IMR-90 (cell line): Measurements from ENCODE around the gene STARD13. TPM values are rescaled to one million over a fixed set of nuclear protein-coding genes. Genes with fewer than 3 reads are reported as not detected.
A peak's percentile ranks its signal among the peaks of the same experiment; 100 is the strongest.

Source experiments
- ATAC-seq: fragments of 200-7000 bp; cut with Tn5 transposase; 2 replicates; pipeline ENCODE4 v1.9.1; 2020; ENCODE audit warnings: low read depth, mild to moderate bottlenecking, moderate library complexity
- BruUV-seq: library from RNA; stranded (reverse); fragments of 400-500 nt; replicated peaks from 2 replicates; lab custom pipeline; 2021; lab: Mats Ljungman, UMichigan
- CTCF ChIA-PET: fragments of 300-600 bp; formaldehyde crosslinking; extraction: SDS; loops from one replicate; lab custom pipeline; 2021; ENCODE audit warnings: antibody characterized with exemption; lab: Yijun Ruan, JAX
- POLR2A ChIA-PET: fragments of 300-600 bp; sonication (Branson Sonifier 250); formaldehyde crosslinking; loops from one replicate; lab custom pipeline; 2022; ENCODE audit warnings: antibody characterized with exemption; ENCODE audit not compliant: unreplicated experiment; lab: Charles Lee
- DNase-seq: peaks from one replicate; pipeline ENCODE4 v3.0.0; 2013
- H2AFZ ChIP-seq: replicated peaks from 2 replicates; pipeline ENCODE3; 2013; ENCODE audit warnings: low read length, mild to moderate bottlenecking; ENCODE audit not compliant: poor library complexity
- H2AK5ac ChIP-seq: 2 replicates; pipeline ENCODE4 v1.6.1; 2013; ENCODE audit warnings: low read depth, low read length, inconsistent platforms
- H2AK9ac ChIP-seq: replicated peaks from 2 replicates; pipeline ENCODE3; 2013; ENCODE audit warnings: mild to moderate bottlenecking, low read depth, low read length, moderate library complexity; ENCODE audit not compliant: poor library complexity
- H2BK120ac ChIP-seq: 2 replicates; pipeline ENCODE4 v1.6.1; 2013; ENCODE audit warnings: low read depth, low read length, inconsistent platforms
- H2BK15ac ChIP-seq: 3 replicates; pipeline ENCODE4 v1.6.1; 2013; ENCODE audit warnings: low read depth, low read length, inconsistent platforms
- H2BK20ac ChIP-seq: 2 replicates; pipeline ENCODE4 v1.6.1; 2013; ENCODE audit warnings: low read depth, mild to moderate bottlenecking, inconsistent platforms, low read length, moderate library complexity
- H2BK5ac ChIP-seq: 2 replicates; pipeline ENCODE4 v1.6.1; 2013; ENCODE audit warnings: mild to moderate bottlenecking, low read depth, low read length, inconsistent platforms; ENCODE audit not compliant: poor library complexity, severe bottlenecking
- H3K14ac ChIP-seq: replicated peaks from 2 replicates; pipeline ENCODE4 v1.6.1; 2013; ENCODE audit warnings: low read depth, low read length, inconsistent platforms
- H3K18ac ChIP-seq: 2 replicates; pipeline ENCODE4 v1.6.1; 2013; ENCODE audit warnings: low read depth, low read length, control low read depth
- H3K23ac ChIP-seq: 2 replicates; pipeline ENCODE4 v1.6.1; 2013; ENCODE audit warnings: low read depth, low read length, inconsistent platforms
- H3K27ac ChIP-seq: 2 replicates; pipeline ENCODE4 v1.5.1; 2013; ENCODE audit warnings: mild to moderate bottlenecking, control low read depth, low read length; ENCODE audit not compliant: insufficient read depth
- H3K27me3 ChIP-seq: 2 replicates; pipeline ENCODE4 v1.6.1; 2013; ENCODE audit warnings: low read length; ENCODE audit not compliant: control insufficient read depth, insufficient read depth
- H3K36me3 ChIP-seq: 2 replicates; pipeline ENCODE4 v1.6.1; 2013; ENCODE audit warnings: low read length, mixed read lengths; ENCODE audit not compliant: control insufficient read depth, insufficient read depth
- H3K4ac ChIP-seq: 2 replicates; pipeline ENCODE4 v1.6.1; 2013; ENCODE audit warnings: low read depth, low read length, inconsistent platforms
- H3K4me1 ChIP-seq: 2 replicates; pipeline ENCODE4 v1.6.1; 2013; ENCODE audit warnings: low read length, mixed read lengths; ENCODE audit not compliant: control insufficient read depth, insufficient read depth
- H3K4me2 ChIP-seq: 2 replicates; pipeline ENCODE4 v1.6.1; 2013; ENCODE audit warnings: low read depth, mild to moderate bottlenecking, control low read depth, low read length, moderate library complexity
- H3K4me3 ChIP-seq: 2 replicates; pipeline ENCODE4 v1.5.1; 2013; ENCODE audit warnings: low read depth, mild to moderate bottlenecking, control low read depth, low read length, moderate library complexity; ENCODE audit not compliant: insufficient read depth
- H3K56ac ChIP-seq: 2 replicates; pipeline ENCODE4 v1.6.1; 2013; ENCODE audit warnings: low read length, inconsistent platforms; ENCODE audit not compliant: insufficient read depth; ENCODE audit errors: extremely low read depth
- H3K79me1 ChIP-seq, 2 experiments: 2 replicates each; pipeline ENCODE4 v1.6.1; 2013; ENCODE audit warnings: low read length in 2 of 2, inconsistent platforms in 1 of 2, low read depth in 1 of 2
- H3K9ac ChIP-seq: 2 replicates; pipeline ENCODE4 v1.6.1; 2013; ENCODE audit warnings: low read depth, low read length, control low read depth
- H3K9me1 ChIP-seq: 2 replicates; pipeline ENCODE4 v1.6.1; 2013; ENCODE audit warnings: low read length, inconsistent platforms; ENCODE audit not compliant: insufficient read depth
- H3K9me3 ChIP-seq: 2 replicates; pipeline ENCODE4 v1.6.1; 2013; ENCODE audit warnings: low read length; ENCODE audit not compliant: control insufficient read depth, insufficient read depth
- H4K20me1 ChIP-seq: 2 replicates; pipeline ENCODE4 v1.6.1; 2013; ENCODE audit warnings: low read length, inconsistent platforms; ENCODE audit not compliant: insufficient read depth
- H4K5ac ChIP-seq: 2 replicates; pipeline ENCODE4 v1.6.1; 2013; ENCODE audit warnings: mild to moderate bottlenecking, low read depth, low read length, control low read depth
- H4K8ac ChIP-seq, 2 experiments: 2 replicates each; pipeline ENCODE4 v1.6.1; 2013; ENCODE audit warnings: low read depth in 2 of 2, low read length in 2 of 2, control low read depth in 1 of 2, inconsistent platforms in 1 of 2
- H4K91ac ChIP-seq: 2 replicates; pipeline ENCODE4 v1.6.1; 2013; ENCODE audit warnings: low read depth, low read length, inconsistent platforms; ENCODE audit not compliant: insufficient read depth
- BHLHE40 ChIP-seq: fragments of 150-350 bp; IDR thresholded peaks from 2 replicates; pipeline ENCODE4 v1.6.1; 2016; ENCODE audit warnings: mild to moderate bottlenecking, low read depth, low read length
- CEBPB ChIP-seq: IDR thresholded peaks from 2 replicates; pipeline ENCODE4 v1.6.1; 2012; ENCODE audit warnings: low read depth, low read length, improper control_type of control experiment
- CHD1 ChIP-seq: IDR thresholded peaks from 2 replicates; pipeline ENCODE4 v1.6.1; 2012; ENCODE audit warnings: low read depth, low read length, improper control_type of control experiment
- MAZ ChIP-seq: IDR thresholded peaks from 2 replicates; pipeline ENCODE4 v1.6.1; 2012; ENCODE audit warnings: low read depth, mild to moderate bottlenecking, low read length, improper control_type of control experiment, moderate library complexity, borderline replicate concordance
- MXI1 ChIP-seq: IDR thresholded peaks from 2 replicates; pipeline ENCODE4 v1.6.1; 2012; ENCODE audit warnings: low read depth, mild to moderate bottlenecking, low read length, moderate library complexity, borderline replicate concordance
- NFE2L2 ChIP-seq: fragments of 150-350 bp; IDR thresholded peaks from 2 replicates; pipeline ENCODE4 v1.6.1; 2016; ENCODE audit warnings: low read depth, mild to moderate bottlenecking, low read length
- POLR2A ChIP-seq: IDR thresholded peaks from 2 replicates; pipeline ENCODE4 v1.6.1; 2012; ENCODE audit warnings: mild to moderate bottlenecking, low read depth, low read length
- RAD21 ChIP-seq: IDR thresholded peaks from 2 replicates; pipeline ENCODE4 v1.6.1; 2012; ENCODE audit warnings: low read length, improper control_type of control experiment
- RCOR1 ChIP-seq: IDR thresholded peaks from 2 replicates; pipeline ENCODE4 v1.6.1; 2012; ENCODE audit warnings: mild to moderate bottlenecking, low read length, improper control_type of control experiment; ENCODE audit not compliant: insufficient replicate concordance
- RFX5 ChIP-seq: IDR thresholded peaks from 2 replicates; pipeline ENCODE4 v1.8.0; 2012; ENCODE audit warnings: low read depth, mild to moderate bottlenecking, low read length, moderate library complexity
- SMC3 ChIP-seq: fragments of 150-350 bp; IDR thresholded peaks from 2 replicates; pipeline ENCODE4 v1.6.1; 2016; ENCODE audit warnings: low read depth, mild to moderate bottlenecking, antibody characterized with exemption, low read length, moderate library complexity
- WGBS, 2 experiments: methylation state at CpG; one replicate each; pipeline versions ENCODE4 v1.1.5 to v1.1.7; 2013; ENCODE audit warnings: missing lambda C conversion rate in 2 of 2; ENCODE audit not compliant: insufficient read length in 1 of 2; ENCODE audit errors: extremely low coverage in 2 of 2; 5-methylcytosine and 5-hydroxymethylcytosine counted together
- dilution Hi-C: fragments of 300-500 bp; cut with HindIII; formaldehyde crosslinking; loops from one replicate; pipeline ENCODE4 v1.14.3; 2018; ENCODE audit warnings: low sequenced_read_pairs; ENCODE audit not compliant: unreplicated experiment
- in situ Hi-C: fragments of 300-500 bp; cut with MboI; formaldehyde crosslinking; loops from 3 replicates; pipeline ENCODE4 v1.14.3; 2019; ENCODE audit warnings: low sequenced_read_pairs, inconsistent platforms, mixed read lengths
- intact Hi-C: fragments of 100-400 bp; cut with micrococcal nuclease; formaldehyde crosslinking; loops from 2 replicates; pipeline ENCODE4 v1.10.0; 2022
- polyA plus RNA-seq, 3 experiments: library from polyadenylated mRNA; depleted of rRNA; stranded (reverse); fragments of >200 nt; gene quantifications; 2 replicates each; pipeline ENCODE4 v1.2.3, GENCODE V29; 2012; ENCODE audit warnings: low replicate concordance in 1 of 3
- total RNA-seq: library from RNA; depleted of rRNA; stranded (reverse); fragments of >200 nt; gene quantifications from 2 replicates; pipeline ENCODE4 v1.2.3, GENCODE V29; 2012
- TF ChIP-seq, protein P1 (sequence below): fragments of 150-350 bp; IDR thresholded peaks from 2 replicates; pipeline ENCODE4 v1.6.1; 2016; ENCODE audit warnings: low read depth, mild to moderate bottlenecking, low read length, moderate library complexity, borderline replicate concordance
- TF ChIP-seq, protein P2 (sequence below): conservative IDR thresholded peaks from 2 replicates; pipeline ENCODE4 v1.5.1; 2012; ENCODE audit warnings: mild to moderate bottlenecking, low read depth, low read length, improper control_type of control experiment
- TF ChIP-seq, protein P3 (sequence below): fragments of 150-350 bp; IDR thresholded peaks from 2 replicates; pipeline ENCODE4 v1.6.1; 2017; ENCODE audit warnings: mild to moderate bottlenecking, antibody characterized with exemption, low read length, low read depth

The STARD13 gene
- total and polyA plus RNA-seq, 2 of the 4 experiments (the other 2 are of a cell fraction), result 23.6 to 46.6 TPM

DNA sequence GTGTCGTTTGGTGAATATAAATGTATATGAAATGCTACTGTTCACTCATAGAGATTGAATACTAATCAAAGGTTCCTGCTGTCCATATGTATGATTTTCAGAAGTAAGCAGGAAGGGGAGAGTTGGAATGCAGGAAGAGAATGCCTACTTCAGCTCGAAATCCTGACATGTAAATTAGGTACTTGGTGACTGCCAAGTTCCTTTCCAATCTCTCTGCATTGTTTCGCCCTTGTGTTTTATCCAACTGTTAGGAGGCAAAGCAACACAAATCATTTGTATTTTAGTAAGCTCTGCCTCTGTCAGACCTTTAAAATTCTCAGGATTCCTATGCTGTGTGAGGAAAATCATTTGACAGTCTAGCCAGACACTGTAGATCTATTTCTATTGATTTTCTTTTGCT is 9.0 kb downstream of the STARD13 start:
- H3K4me2 ChIP-seq, result no peak overlapping the region
- no peak overlapping the region for H2AK9ac ChIP-seq
- CTCF ChIA-PET, result interaction anchor here (0.7 kb wide), 1 partner anchor 18 kb away, joined by 3 read pairs; no protein-coding TSS in a partner anchor
- H3K4me1 ChIP-seq, result peaks cover 25% of the 10 kb centered on the region
- H2BK15ac ChIP-seq, result no peak overlapping the region; the same call in 2 of the 3 replicates
- H3K23ac ChIP-seq, result peak overlapping the region; percentile 70; the same call in 1 of the 2 replicates
- H4K5ac ChIP-seq, result peak overlapping the region; percentile 30; the same call in 1 of the 2 replicates
- H3K27ac ChIP-seq, result no peak overlapping the region
- no peaks in the 10 kb centered on the region for H3K27me3 ChIP-seq
- H3K56ac ChIP-seq, result no peak overlapping the region
- peaks cover 33% of the 10 kb centered on the region for H4K20me1 ChIP-seq
- ATAC-seq (no peak), DNase-seq (no peak)
- H3K9ac ChIP-seq, result no peak overlapping the region
- H3K9me1 ChIP-seq, result peaks cover 11% of the 10 kb centered on the region
- intact Hi-C loops (no loop called here), dilution Hi-C loops (no loop called here), in situ Hi-C loops (loop anchor here (25.0 kb wide), 1 partner anchor 436 kb away; no protein-coding TSS in a partner anchor)
- peaks cover 16% of the 10 kb centered on the region for H3K36me3 ChIP-seq
- peak overlapping the region; percentile 21; the same call in 1 of the 2 replicates for H2BK120ac ChIP-seq
- H3K14ac ChIP-seq, result peak overlapping the region; percentile 20; the same call in 1 of the 2 replicates
- no TSS peak for BruUV-seq
- H3K4me3 ChIP-seq, result no peak overlapping the region
- peak overlapping the region; percentile 73; the same call in 1 of the 2 replicates for H2AK5ac ChIP-seq
- H2AFZ ChIP-seq, result no peak overlapping the region
- no peak overlapping the region for H4K91ac ChIP-seq
- H2BK20ac ChIP-seq, result no peak overlapping the region
- peak overlapping the region; percentile 35; the same call in 1 of the 2 replicates for H3K4ac ChIP-seq
- no peaks in the 10 kb centered on the region for H3K9me3 ChIP-seq
- peak overlapping the region in 1 of 2 experiments; percentile 60; a peak in 1 of 4 replicates for H4K8ac ChIP-seq
- peak overlapping the region; percentile 42; the same call in 1 of the 2 replicates for H3K18ac ChIP-seq
- TF ChIP-seq RFX5 (no peak), RAD21 (no peak), NFE2L2 (no peak), CEBPB (no peak), BHLHE40 (no peak), CHD1 (no peak), POLR2A (no peak), MXI1 (no peak), MAZ (no peak), RCOR1 (no peak), SMC3 (no peak)
- TF ChIP-seq, protein P1, sequence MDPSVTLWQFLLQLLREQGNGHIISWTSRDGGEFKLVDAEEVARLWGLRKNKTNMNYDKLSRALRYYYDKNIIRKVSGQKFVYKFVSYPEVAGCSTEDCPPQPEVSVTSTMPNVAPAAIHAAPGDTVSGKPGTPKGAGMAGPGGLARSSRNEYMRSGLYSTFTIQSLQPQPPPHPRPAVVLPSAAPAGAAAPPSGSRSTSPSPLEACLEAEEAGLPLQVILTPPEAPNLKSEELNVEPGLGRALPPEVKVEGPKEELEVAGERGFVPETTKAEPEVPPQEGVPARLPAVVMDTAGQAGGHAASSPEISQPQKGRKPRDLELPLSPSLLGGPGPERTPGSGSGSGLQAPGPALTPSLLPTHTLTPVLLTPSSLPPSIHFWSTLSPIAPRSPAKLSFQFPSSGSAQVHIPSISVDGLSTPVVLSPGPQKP, result no peak
- TF ChIP-seq, protein P2, sequence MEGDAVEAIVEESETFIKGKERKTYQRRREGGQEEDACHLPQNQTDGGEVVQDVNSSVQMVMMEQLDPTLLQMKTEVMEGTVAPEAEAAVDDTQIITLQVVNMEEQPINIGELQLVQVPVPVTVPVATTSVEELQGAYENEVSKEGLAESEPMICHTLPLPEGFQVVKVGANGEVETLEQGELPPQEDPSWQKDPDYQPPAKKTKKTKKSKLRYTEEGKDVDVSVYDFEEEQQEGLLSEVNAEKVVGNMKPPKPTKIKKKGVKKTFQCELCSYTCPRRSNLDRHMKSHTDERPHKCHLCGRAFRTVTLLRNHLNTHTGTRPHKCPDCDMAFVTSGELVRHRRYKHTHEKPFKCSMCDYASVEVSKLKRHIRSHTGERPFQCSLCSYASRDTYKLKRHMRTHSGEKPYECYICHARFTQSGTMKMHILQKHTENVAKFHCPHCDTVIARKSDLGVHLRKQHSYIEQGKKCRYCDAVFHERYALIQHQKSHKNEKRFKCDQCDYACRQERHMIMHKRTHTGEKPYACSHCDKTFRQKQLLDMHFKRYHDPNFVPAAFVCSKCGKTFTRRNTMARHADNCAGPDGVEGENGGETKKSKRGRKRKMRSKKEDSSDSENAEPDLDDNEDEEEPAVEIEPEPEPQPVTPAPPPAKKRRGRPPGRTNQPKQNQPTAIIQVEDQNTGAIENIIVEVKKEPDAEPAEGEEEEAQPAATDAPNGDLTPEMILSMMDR, result no peak
- TF ChIP-seq, protein P3, sequence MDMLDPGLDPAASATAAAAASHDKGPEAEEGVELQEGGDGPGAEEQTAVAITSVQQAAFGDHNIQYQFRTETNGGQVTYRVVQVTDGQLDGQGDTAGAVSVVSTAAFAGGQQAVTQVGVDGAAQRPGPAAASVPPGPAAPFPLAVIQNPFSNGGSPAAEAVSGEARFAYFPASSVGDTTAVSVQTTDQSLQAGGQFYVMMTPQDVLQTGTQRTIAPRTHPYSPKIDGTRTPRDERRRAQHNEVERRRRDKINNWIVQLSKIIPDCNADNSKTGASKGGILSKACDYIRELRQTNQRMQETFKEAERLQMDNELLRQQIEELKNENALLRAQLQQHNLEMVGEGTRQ, result no peak
- peak overlapping the region; percentile 90 for H2BK5ac ChIP-seq
- POLR2A ChIA-PET, result no interaction called here
- no CpG with 5 or more reads among the region's 3 CpGs for WGBS, 2 experiments
- peaks cover 20 to 73% of the 10 kb centered on the region in 2 experiments for H3K79me1 ChIP-seq
